Esophagus squamous epithelium (tissue), 5 donors: ENCODE data around the gene WDR6. TPM values are rescaled to one million over a fixed set of nuclear protein-coding genes. Genes with fewer than 3 reads are reported as not detected.
A peak's percentile ranks its signal among the peaks of the same experiment; 100 is the strongest.

ENCODE experiments used
- DNase-seq: peaks from one replicate; lab custom pipeline; 2025; lab: John Stamatoyannopoulos, UW
- H3K27ac ChIP-seq, 4 donors: fragments of 200-600 bp; sonication (generic); one replicate each; pipeline ENCODE4 v1.5.1; 2016 to 2019; ENCODE audit warnings: mild to moderate bottlenecking in 1 of 4
- H3K27me3 ChIP-seq, 4 donors: fragments of 200-600 bp; sonication (generic); 1 replicate in 3 of 4; 2 replicates in 1 of 4; pipeline versions ENCODE4 v1.5.1 to v1.6.0; 2017 to 2021; ENCODE audit warnings: antibody characterized with exemption in 1 of 4
- H3K36me3 ChIP-seq, 3 donors: fragments of 200-600 bp; sonication (generic); one replicate each; pipeline ENCODE4 v1.5.1; 2016 to 2019
- H3K4me1 ChIP-seq, 3 donors: fragments of 200-600 bp; sonication (generic); one replicate each; pipeline ENCODE4 v1.5.1; 2017 to 2019
- H3K4me3 ChIP-seq, 4 donors: fragments of 200-600 bp; sonication (generic); 1 replicate in 3 of 4; 2 replicates in 1 of 4; pipeline ENCODE4 v1.5.1; 2016 to 2019; ENCODE audit warnings: mild to moderate bottlenecking in 2 of 4, moderate library complexity in 1 of 4
- H3K9me3 ChIP-seq, 3 donors: fragments of 200-600 bp; sonication (generic); one replicate each; pipeline ENCODE4 v1.5.1; 2016 to 2019
- POLR2A ChIP-seq, 4 donors: fragments of 450-650 bp; IDR thresholded peaks; one replicate each; pipeline ENCODE4 v1.6.1; 2017; ENCODE audit warnings: antibody characterized with exemption in 4 of 4, mild to moderate bottlenecking in 4 of 4, moderate library complexity in 3 of 4
- WGBS, 2 donors: methylation state at CpG; one replicate each; pipeline ENCODE4 v1.1.5; 2018; 5-methylcytosine and 5-hydroxymethylcytosine counted together
- intact Hi-C: fragments of 100-400 bp; cut with DNase I; formaldehyde crosslinking; loops from one replicate; pipeline ENCODE4 v1.15.0; 2022
- total RNA-seq, 4 donors: library from RNA; depleted of rRNA; stranded (reverse); fragments of >200 nt; gene quantifications; one replicate each; pipeline ENCODE4 v1.1.0, GENCODE V29; 2016
- TF ChIP-seq, protein P1 (sequence below), 6 experiments: fragments of 450-650 bp in 4 of 6; fragments of 200-600 bp in 2 of 6; sonication (generic) in 2 of 6; IDR thresholded peaks; one replicate each; pipeline ENCODE4 v1.5.1; 2016 to 2019; ENCODE audit warnings: antibody characterized with exemption in 6 of 6, mild to moderate bottlenecking in 4 of 6, moderate library complexity in 4 of 6
- donor health status: DM: yes; HTN: yes; CAD: no.

WDR6 gene
- total RNA-seq, 4 donors from 2014 or later = 27.4 to 78.0 (median 37.6) TPM

DNA sequence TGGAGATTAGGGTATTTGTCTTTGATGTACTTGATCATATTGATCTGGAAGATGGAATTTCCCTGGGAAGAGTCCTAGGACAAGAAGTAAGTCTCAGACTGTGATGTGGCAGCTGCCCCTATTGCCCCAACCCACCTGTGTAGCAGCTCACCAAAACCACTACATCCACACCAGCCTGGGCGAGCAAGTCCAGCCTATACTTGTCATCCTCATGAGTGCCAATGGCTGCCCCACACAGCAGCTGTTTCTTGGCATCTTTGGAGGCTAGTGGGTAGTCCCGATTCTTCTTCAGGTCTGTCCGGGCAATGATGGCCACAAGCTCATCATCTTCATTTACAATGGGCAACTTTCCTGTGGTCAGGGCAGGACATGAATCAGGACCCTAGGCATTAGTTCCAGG, 19.3 kb downstream of the WDR6 start:
- WGBS, 2 donors = 67 to 96% methylated on average over 3 of the region's 3 CpGs
- peaks cover 28 to 73% (median 41%) of the 10 kb centered on the region in 3 donors for H3K36me3 ChIP-seq
- intact Hi-C loops = loop anchor here (10.0 kb wide), 1 partner anchor 68 kb away; the partner anchor contains the start of gene QRICH1

DNA sequence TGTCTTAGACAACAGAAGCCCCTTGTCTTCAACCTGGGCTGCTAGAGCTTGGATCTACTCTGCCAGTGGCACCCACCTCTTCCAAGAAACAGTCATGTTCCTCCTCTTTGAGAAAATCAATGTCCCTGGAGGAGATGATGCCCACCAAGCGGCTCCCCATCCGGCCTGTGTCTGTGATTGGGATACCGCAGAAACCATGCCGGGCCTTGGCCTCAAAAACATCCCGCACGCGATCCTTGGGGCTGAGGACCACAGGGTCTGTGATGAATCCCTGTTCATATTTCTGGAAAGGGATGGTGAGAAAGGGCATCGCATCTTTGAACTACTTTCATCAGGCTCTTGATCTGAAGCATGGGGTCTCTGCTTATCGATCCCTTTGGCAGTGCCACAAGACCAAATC, 20.4 kb downstream of the WDR6 start:
- TF ChIP-seq POLR2A (IDR thresholded peaks at IDR 0.05) = no peak
- TF ChIP-seq, protein P1, sequence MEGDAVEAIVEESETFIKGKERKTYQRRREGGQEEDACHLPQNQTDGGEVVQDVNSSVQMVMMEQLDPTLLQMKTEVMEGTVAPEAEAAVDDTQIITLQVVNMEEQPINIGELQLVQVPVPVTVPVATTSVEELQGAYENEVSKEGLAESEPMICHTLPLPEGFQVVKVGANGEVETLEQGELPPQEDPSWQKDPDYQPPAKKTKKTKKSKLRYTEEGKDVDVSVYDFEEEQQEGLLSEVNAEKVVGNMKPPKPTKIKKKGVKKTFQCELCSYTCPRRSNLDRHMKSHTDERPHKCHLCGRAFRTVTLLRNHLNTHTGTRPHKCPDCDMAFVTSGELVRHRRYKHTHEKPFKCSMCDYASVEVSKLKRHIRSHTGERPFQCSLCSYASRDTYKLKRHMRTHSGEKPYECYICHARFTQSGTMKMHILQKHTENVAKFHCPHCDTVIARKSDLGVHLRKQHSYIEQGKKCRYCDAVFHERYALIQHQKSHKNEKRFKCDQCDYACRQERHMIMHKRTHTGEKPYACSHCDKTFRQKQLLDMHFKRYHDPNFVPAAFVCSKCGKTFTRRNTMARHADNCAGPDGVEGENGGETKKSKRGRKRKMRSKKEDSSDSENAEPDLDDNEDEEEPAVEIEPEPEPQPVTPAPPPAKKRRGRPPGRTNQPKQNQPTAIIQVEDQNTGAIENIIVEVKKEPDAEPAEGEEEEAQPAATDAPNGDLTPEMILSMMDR (IDR thresholded peaks at IDR 0.05) = no peak
- no peaks in the 10 kb centered on the region for H3K9me3 ChIP-seq
- H3K4me3 ChIP-seq = no peak overlapping the region
- H3K27me3 ChIP-seq = no peaks in the 10 kb centered on the region
- H3K36me3 ChIP-seq = peaks cover 30 to 84% (median 45%) of the 10 kb centered on the region in 3 donors
- intact Hi-C loops = loop anchor here (10.0 kb wide), 1 partner anchor 67 kb away; the partner anchor contains the start of gene QRICH1
- peaks cover 21 to 71% (median 26%) of the 10 kb centered on the region in 3 donors for H3K4me1 ChIP-seq
- H3K27ac ChIP-seq = peak overlapping the region in 3 of 4 donors; percentile 12 to 98 (median 94)
- WGBS, 2 donors = 92 to 93% methylated on average over 7 to 9 of the region's 9 CpGs
- DNase-seq = no peak

More for the DNA sequence above, 19.3 kb downstream of the WDR6 start:
- DNase-seq = no peak
- Histone ChIP-seq H3K9me3 (no peaks in the 10 kb centered on the region), H3K27ac (no peak overlapping the region), H3K4me3 (no peak overlapping the region), H3K4me1 (peaks cover 24 to 76% (median 28%) of the 10 kb centered on the region in 3 donors), H3K27me3 (no peaks in the 10 kb centered on the region)
- no peak for TF ChIP-seq POLR2A (IDR thresholded peaks at IDR 0.05)
- TF ChIP-seq, protein P1 (IDR thresholded peaks at IDR 0.05) = no peak

DNA sequence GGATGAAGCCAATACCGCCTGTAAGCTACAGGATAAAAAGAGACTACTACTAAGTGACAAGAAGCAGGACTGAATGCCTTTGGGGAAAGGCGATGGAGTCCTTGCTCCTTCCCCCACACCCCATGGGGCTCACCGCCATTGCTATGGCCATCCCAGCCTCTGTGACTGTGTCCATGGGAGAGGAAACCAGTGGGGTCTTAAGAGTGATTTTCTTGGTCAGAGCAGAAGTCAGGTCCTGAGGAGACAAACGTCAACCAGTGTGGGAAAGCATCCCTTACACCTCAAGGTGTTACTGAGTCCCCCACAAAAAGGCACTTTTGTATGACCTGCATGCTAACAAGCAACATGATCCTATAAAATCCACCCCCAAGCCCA, 21.1 kb downstream of the WDR6 start:
- 17 to 63% methylated on average over 1 to 4 of the region's 4 CpGs for WGBS, 2 donors
- DNase-seq = no peak
- H3K36me3 ChIP-seq = peaks cover 36 to 84% (median 50%) of the 10 kb centered on the region in 3 donors
- H3K9me3 ChIP-seq = no peaks in the 10 kb centered on the region
- peak overlapping the region; percentile 94 to 98 (median 96) for H3K27ac ChIP-seq
- H3K4me1 ChIP-seq = peaks cover 14 to 65% (median 19%) of the 10 kb centered on the region in 3 donors
- peak overlapping the region; percentile 69 to 85 (median 76) for H3K4me3 ChIP-seq
- intact Hi-C loops = loop anchor here (10.0 kb wide), 1 partner anchor 67 kb away; the partner anchor contains the start of gene QRICH1
- H3K27me3 ChIP-seq = no peaks in the 10 kb centered on the region
- TF ChIP-seq POLR2A (IDR thresholded peaks at IDR 0.05) = no peak
- TF ChIP-seq, protein P1 (IDR thresholded peaks at IDR 0.05) = no peak

DNA sequence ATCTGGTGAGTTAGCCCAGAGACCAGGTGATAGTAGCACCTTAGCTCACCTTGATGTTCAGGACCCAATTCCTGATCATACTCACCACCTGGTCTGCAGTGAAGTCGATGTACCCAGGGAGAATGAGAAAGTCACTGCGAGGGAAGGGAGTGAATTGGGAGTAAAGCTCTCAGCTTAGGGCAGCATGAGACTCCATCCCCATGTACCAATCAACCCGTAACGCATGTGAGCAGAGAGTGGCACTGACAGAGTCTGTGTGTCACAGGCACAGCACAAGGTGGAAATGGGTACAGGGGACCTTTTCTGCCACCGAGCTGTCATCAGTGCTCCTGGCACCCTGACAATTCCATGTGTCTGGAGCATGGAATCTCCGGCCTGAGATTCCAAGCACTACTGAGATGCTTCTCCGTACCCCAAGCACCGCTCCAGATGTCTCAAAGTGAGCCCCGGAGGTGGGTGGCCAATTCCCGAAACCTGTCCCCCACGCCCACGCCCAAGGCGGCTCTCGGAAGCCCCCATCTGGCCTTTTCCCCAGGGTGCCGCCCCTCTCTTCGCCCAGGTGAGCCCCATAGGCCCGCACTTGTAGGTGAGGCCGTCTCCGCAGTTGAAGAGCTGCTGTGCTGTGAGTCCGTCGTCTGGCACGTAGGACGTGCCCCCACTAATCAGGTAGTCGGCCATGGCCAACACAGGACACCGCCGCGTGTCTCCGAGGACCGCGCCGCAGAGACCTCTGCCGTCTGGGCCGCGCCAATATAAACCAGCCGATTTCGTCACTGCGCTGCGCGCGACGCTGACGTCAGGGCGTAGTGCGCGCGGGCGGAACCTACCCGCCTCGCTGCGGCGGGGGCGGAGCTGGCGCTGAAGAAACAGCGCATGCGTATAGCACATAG, 21.7 kb downstream of the WDR6 start, which contains the start of gene IMPDH2:
Gene IMPDH2 (minus strand): TSS at position 726 of the 890 bp plus-strand sequence. CDS start 48 bp downstream, at position 678.
- WGBS, 2 donors = 0 to 4% methylated on average over 7 to 11 of the region's 55 CpGs
- Histone ChIP-seq H3K27me3 (no peaks in the 10 kb centered on the region), H3K4me1 (peaks cover 12 to 59% (median 16%) of the 10 kb centered on the region in 3 donors), H3K27ac (peak within 1 kb of the TSS; percentile 94 to 98 (median 96)), H3K36me3 (peaks cover 29 to 84% (median 46%) of the 10 kb centered on the region in 3 donors), H3K9me3 (no peaks in the 10 kb centered on the region), H3K4me3 (peak within 1 kb of the TSS; percentile 69 to 85 (median 76))
- intact Hi-C loops = loop anchor here (10.0 kb wide), 1 partner anchor 66 kb away; the partner anchor contains the start of gene QRICH1
- TF ChIP-seq, protein P1 (IDR thresholded peaks at IDR 0.05) = peak in 2 of 6 experiments; percentile 23 to 53
- peak in 3 of 4 donors; percentile 78 to 97 (median 96) for TF ChIP-seq POLR2A (IDR thresholded peaks at IDR 0.05)
- DNase-seq = peak; percentile 53
